ENCODE results near the gene ARRDC3. TPM values are rescaled to one million over a fixed set of nuclear protein-coding genes. Genes with fewer than 3 reads are reported as not detected.
"Not testable (repeated sequence)": the region's sequence is repeated elsewhere in the genome, so short reads cannot be mapped to it uniquely, and the experiment has no call there.

The ARRDC3 gene
- total and polyA plus RNA-seq, 2 experiments from 2014 or later: 11.9 to 16.5 TPM

DNA sequence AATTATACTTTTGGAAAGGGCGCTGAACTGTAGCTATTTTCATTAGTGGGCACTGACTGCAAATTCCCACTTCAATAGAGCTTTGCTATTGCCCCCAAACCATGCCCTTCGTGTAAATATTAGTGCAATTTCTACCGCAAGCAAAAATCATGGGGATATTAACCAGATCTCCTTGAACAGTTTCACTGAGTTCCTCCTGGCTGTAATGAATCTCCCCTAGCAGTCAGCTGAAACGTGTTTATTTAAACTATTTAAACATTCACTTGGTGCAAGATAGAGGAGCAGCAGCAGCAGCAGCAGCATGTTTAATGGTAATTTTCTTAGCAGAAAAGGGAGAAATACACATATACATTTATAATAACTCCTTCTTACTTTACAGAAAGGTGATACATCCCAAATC lies 54.4 kb downstream of the ARRDC3 start:
- Histone ChIP-seq H4K20me1 (replicated peaks; ENCODE audit: insufficient read depth) (no peaks in the 10 kb centered on the region), H3K36me3 (ENCODE audit: insufficient read depth) (no peaks in the 10 kb centered on the region), H3K4me3 (no peak overlapping the region), H3K27me3 (ENCODE audit: insufficient read depth) (no peaks in the 10 kb centered on the region), H3K79me2 (replicated peaks; ENCODE audit: insufficient read depth) (no peaks in the 10 kb centered on the region), H3K9me2 (ENCODE audit: insufficient read depth) (no peaks in the 10 kb centered on the region), H3F3A (replicated peaks; ENCODE audit: low read depth) (no peaks in the 10 kb centered on the region), H3K4me1 (ENCODE audit: insufficient read depth) (peaks cover 23% of the 10 kb centered on the region), H3K4me2 (no peak overlapping the region), H2AFZ (peak overlapping the region; percentile 85; the same call in 1 of the 2 replicates), H3K27ac (ENCODE audit: low read depth) (no peak overlapping the region)
- Mint-ChIP-seq H3K4me3 (no peak overlapping the region), H3K9me3 (no peaks in the 10 kb centered on the region), H3K27ac (0 out of 2 replicates have a peak overlapping the region, but pooled peaks have one; percentile 5), H3K27me3 (ENCODE audit: insufficient read depth, low read depth, poor library complexity) (no peaks in the 10 kb centered on the region), H3K36me3 (ENCODE audit: low read depth) (no peaks in the 10 kb centered on the region), H3K4me1 (peaks cover 26% of the 10 kb centered on the region)
- no peak for ATAC-seq
- TF ChIP-seq ZNF114 (CRISPR knock-in tag; IDR thresholded peaks at IDR 0.05): no peak
- TF ChIP-seq ZNF331 (CRISPR knock-in tag; IDR thresholded peaks at IDR 0.05; ENCODE audit: low read depth): no peak
- TF ChIP-seq EZH2 (IDR thresholded peaks at IDR 0.05; ENCODE audit: low read depth, unreplicated experiment): no peak
- no peak for TF ChIP-seq EZH2phosphoT487 (IDR thresholded peaks at IDR 0.05; ENCODE audit: unreplicated experiment)
- no peak for DNase-seq (ENCODE audit: low spot score)

DNA sequence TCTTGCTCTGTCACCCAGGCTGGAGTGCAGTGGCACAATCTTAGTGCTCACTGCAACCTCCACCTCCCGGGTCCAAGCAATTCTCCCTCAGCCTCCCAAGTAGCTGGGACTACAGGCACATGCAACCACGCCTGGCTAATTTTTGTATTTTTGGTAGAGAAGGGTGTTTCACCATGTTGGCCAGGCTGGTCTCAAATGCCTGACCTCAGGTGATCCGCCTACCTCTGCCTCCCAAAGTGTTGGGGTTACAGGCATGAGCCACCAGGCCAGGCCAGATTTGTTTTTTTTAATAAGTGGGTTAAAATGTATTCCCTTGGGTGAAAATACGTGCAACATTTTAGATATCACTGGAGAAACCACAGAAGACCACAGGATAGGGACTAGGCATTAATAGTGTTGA lies 60.1 kb downstream of the ARRDC3 start:
- not testable (repeated sequence) for H3F3A ChIP-seq (replicated peaks; ENCODE audit: low read depth); H4K20me1 ChIP-seq (replicated peaks; ENCODE audit: insufficient read depth); H3K4me3 ChIP-seq; DNase-seq (ENCODE audit: low spot score); H3K9me3 Mint-ChIP-seq; H3K9me2 ChIP-seq (ENCODE audit: insufficient read depth); H3K4me2 ChIP-seq; H3K36me3 ChIP-seq (ENCODE audit: insufficient read depth); H3K4me1 Mint-ChIP-seq; H3K4me1 ChIP-seq (ENCODE audit: insufficient read depth); H3K27me3 Mint-ChIP-seq (ENCODE audit: insufficient read depth, low read depth, poor library complexity); H3K4me3 Mint-ChIP-seq; H3K79me2 ChIP-seq (replicated peaks; ENCODE audit: insufficient read depth); H3K27ac ChIP-seq (ENCODE audit: low read depth); ATAC-seq; H3K27ac Mint-ChIP-seq; H3K27me3 ChIP-seq (ENCODE audit: insufficient read depth); H3K36me3 Mint-ChIP-seq (ENCODE audit: low read depth)
- peak overlapping the region; percentile 69 for H2AFZ ChIP-seq

DNA sequence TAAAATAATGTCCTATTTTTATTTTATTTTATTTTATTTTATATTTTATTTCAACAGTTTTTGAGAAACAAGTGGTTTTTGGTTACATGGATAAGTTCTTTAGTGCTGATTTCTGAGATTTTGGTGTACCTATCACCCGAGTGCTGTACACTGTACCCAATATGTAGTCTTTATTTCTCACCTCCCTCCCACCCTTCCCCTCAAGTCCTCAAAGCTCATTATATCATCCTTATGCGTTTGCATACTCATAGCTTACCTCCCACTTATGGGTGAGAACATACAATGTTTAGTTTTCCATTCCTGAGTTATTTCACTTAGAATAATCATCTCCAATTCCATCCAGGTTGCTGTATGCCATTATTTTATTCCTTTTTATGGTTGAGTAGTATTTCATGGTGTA lies 63.5 kb downstream of the ARRDC3 start:
- H3K4me3 Mint-ChIP-seq: no peak overlapping the region
- H3K9me3 Mint-ChIP-seq: no peaks in the 10 kb centered on the region
- no peak overlapping the region for H3K27ac ChIP-seq (ENCODE audit: low read depth)
- no peak overlapping the region for H2AFZ ChIP-seq
- no peaks in the 10 kb centered on the region for H3K9me2 ChIP-seq (ENCODE audit: insufficient read depth)
- H3K4me2 ChIP-seq: no peak overlapping the region
- H3K4me3 ChIP-seq: no peak overlapping the region
- H3K27me3 Mint-ChIP-seq (ENCODE audit: insufficient read depth, low read depth, poor library complexity): peaks cover 5% of the 10 kb centered on the region
- no peaks in the 10 kb centered on the region for H3K36me3 Mint-ChIP-seq (ENCODE audit: low read depth)
- no peaks in the 10 kb centered on the region for H3K27me3 ChIP-seq (ENCODE audit: insufficient read depth)
- H3K4me1 ChIP-seq (ENCODE audit: insufficient read depth): 0 out of 2 replicates have a peak, but pooled peaks cover 4% of the 10 kb centered on the region
- DNase-seq (ENCODE audit: low spot score) (no peak), ATAC-seq (no peak)
- H3F3A ChIP-seq (replicated peaks; ENCODE audit: low read depth): no peaks in the 10 kb centered on the region
- peaks cover 12% of the 10 kb centered on the region; the same call in 2 of the 3 replicates for H3K4me1 Mint-ChIP-seq
- no peak overlapping the region for H3K27ac Mint-ChIP-seq
- no peaks in the 10 kb centered on the region for H4K20me1 ChIP-seq (replicated peaks; ENCODE audit: insufficient read depth)
- H3K36me3 ChIP-seq (ENCODE audit: insufficient read depth): no peaks in the 10 kb centered on the region
- H3K79me2 ChIP-seq (replicated peaks; ENCODE audit: insufficient read depth): no peaks in the 10 kb centered on the region
- TF ChIP-seq REST (IDR thresholded peaks at IDR 0.05; ENCODE audit: unreplicated experiment) (no peak), JUNB (IDR thresholded peaks at IDR 0.05; ENCODE audit: unreplicated experiment) (no peak), STAT1 (IDR thresholded peaks at IDR 0.05; ENCODE audit: unreplicated experiment) (no peak), ZNF331 (CRISPR knock-in tag; IDR thresholded peaks at IDR 0.05; ENCODE audit: low read depth) (no peak), EZH2 (IDR thresholded peaks at IDR 0.05; ENCODE audit: low read depth, unreplicated experiment) (no peak)
- TF ChIP-seq, protein P1, sequence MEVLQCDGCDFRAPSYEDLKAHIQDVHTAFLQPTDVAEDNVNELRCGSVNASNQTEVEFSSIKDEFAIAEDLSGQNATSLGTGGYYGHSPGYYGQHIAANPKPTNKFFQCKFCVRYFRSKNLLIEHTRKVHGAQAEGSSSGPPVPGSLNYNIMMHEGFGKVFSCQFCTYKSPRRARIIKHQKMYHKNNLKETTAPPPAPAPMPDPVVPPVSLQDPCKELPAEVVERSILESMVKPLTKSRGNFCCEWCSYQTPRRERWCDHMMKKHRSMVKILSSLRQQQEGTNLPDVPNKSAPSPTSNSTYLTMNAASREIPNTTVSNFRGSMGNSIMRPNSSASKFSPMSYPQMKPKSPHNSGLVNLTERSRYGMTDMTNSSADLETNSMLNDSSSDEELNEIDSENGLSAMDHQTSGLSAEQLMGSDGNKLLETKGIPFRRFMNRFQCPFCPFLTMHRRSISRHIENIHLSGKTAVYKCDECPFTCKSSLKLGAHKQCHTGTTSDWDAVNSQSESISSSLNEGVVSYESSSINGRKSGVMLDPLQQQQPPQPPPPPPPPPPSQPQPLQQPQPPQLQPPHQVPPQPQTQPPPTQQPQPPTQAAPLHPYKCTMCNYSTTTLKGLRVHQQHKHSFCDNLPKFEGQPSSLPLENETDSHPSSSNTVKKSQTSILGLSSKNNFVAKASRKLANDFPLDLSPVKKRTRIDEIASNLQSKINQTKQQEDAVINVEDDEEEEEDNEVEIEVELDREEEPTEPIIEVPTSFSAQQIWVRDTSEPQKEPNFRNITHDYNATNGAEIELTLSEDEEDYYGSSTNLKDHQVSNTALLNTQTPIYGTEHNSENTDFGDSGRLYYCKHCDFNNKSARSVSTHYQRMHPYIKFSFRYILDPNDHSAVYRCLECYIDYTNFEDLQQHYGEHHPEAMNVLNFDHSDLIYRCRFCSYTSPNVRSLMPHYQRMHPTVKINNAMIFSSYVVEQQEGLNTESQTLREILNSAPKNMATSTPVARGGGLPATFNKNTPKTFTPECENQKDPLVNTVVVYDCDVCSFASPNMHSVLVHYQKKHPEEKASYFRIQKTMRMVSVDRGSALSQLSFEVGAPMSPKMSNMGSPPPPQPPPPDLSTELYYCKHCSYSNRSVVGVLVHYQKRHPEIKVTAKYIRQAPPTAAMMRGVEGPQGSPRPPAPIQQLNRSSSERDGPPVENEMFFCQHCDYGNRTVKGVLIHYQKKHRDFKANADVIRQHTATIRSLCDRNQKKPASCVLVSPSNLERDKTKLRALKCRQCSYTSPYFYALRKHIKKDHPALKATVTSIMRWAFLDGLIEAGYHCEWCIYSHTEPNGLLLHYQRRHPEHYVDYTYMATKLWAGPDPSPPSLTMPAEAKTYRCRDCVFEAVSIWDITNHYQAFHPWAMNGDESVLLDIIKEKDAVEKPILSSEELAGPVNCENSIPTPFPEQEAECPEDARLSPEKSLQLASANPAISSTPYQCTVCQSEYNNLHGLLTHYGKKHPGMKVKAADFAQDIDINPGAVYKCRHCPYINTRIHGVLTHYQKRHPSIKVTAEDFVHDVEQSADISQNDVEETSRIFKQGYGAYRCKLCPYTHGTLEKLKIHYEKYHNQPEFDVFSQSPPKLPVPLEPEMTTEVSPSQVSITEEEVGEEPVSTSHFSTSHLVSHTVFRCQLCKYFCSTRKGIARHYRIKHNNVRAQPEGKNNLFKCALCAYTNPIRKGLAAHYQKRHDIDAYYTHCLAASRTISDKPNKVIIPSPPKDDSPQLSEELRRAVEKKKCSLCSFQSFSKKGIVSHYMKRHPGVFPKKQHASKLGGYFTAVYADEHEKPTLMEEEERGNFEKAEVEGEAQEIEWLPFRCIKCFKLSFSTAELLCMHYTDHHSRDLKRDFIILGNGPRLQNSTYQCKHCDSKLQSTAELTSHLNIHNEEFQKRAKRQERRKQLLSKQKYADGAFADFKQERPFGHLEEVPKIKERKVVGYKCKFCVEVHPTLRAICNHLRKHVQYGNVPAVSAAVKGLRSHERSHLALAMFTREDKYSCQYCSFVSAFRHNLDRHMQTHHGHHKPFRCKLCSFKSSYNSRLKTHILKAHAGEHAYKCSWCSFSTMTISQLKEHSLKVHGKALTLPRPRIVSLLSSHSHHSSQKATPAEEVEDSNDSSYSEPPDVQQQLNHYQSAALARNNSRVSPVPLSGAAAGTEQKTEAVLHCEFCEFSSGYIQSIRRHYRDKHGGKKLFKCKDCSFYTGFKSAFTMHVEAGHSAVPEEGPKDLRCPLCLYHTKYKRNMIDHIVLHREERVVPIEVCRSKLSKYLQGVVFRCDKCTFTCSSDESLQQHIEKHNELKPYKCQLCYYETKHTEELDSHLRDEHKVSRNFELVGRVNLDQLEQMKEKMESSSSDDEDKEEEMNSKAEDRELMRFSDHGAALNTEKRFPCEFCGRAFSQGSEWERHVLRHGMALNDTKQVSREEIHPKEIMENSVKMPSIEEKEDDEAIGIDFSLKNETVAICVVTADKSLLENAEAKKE (CRISPR knock-in tag; IDR thresholded peaks at IDR 0.05): no peak
